Fibroblast of gingiva (primary cell): Measurements from ENCODE around the gene SDF4.

Source experiments
- DNase-seq: peaks from one replicate; pipeline ENCODE4 v3.0.0-alpha.2; 2011; ENCODE audit warnings: low read depth

Gene SDF4, protein sequence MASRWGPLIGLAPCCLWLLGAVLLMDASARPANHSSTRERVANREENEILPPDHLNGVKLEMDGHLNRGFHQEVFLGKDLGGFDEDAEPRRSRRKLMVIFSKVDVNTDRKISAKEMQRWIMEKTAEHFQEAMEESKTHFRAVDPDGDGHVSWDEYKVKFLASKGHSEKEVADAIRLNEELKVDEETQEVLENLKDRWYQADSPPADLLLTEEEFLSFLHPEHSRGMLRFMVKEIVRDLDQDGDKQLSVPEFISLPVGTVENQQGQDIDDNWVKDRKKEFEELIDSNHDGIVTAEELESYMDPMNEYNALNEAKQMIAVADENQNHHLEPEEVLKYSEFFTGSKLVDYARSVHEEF

DNA sequence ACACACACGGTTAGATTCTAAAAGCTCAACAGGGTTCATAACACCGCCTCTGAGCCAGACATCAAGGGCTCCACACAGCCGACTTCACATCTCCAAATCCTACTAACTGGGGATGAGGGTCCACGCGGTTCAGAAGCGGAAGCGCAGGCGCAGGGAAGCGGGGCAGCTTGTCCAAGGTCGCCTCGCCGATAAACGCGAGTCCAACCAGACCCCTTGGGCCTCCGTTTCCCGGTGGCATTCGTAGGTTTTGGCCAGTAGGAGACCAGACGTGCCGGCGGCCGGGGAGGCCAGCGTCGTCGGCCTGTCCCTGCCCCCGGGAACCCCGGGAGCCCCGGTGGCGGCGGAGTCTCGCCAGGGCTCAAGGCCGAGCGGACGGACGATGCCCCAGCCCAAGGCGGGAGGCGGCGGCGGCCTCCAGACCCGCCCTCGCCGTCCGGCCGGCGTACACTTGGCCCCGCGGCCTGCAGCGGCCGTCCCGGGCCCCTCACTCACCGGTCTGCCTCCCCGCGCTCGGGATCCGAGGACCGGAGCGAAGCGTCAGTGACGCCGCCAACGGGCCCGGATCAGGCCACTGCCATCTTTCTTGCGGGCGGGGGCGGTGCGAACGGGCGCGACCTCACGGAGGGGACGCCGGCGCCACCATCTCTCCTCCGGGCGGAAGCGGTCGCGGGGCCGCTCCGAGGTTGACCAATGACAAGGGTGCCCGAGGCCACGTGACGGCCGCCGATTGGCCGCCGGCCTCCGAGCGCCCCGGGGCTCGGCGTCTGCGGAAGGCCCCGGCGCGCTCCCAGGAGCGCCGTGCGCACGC is at the start of gene SDF4:
TSS of gene SDF4 (minus strand) at position 602 of the 808 bp plus-strand sequence. CDS start 3,229 bp downstream, outside the sequence.
- peak; percentile 96 for DNase-seq

DNA sequence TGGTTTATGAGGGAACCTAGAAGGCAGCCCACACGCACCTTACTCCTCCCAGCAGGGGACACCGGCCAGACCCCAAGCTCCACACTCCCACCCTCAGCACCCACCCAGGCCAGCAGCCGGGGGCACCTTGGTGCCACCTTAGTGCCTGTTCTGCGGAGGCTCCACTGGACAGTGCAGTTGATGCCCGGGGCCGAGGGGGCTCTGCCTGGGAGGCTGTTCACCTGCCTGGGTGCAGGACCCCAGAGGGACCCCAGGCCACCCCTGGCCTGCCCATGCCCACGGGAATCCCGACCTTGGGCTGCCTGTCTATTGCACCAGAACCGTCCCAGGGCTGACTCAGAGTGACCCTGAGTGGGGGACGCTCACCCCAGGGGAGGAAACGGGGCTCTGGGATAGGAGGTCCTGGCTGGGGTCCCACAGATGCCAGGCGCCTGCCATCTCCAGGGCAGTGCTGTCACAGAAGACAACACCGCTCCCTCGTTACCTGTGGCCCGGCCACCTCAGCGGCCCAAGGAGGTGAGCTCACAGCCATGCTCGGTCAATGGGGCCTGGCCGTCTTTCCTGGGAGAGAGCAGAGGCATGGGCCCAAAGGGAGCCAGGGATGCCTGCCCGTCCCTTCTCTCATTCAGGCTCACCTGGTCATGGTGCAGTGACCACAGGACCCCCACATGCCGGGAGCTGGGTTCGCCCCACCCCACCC is 49.1 kb upstream of the SDF4 start:
- DNase-seq = no peak

DNA sequence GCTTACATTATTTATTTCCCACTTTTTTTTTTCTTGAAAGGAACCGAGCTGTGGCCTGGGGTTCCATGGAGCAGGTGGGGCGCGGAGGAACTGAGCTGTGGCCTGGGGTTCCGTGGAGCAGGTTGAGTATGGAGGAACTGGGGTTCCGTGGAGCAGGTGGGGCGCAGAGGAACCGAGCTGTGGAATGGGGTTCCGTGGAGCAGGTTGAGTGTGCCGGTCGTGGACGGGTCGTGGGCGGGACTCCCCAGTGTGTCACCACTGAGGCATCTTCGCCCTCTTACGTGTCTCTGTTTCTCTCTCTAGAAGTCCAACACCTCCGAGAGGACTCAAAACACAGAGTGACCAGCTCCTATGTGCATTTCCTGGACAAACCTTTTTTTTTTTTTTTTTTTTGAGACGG is 47.2 kb upstream of the SDF4 start:
- no peak for DNase-seq

DNA sequence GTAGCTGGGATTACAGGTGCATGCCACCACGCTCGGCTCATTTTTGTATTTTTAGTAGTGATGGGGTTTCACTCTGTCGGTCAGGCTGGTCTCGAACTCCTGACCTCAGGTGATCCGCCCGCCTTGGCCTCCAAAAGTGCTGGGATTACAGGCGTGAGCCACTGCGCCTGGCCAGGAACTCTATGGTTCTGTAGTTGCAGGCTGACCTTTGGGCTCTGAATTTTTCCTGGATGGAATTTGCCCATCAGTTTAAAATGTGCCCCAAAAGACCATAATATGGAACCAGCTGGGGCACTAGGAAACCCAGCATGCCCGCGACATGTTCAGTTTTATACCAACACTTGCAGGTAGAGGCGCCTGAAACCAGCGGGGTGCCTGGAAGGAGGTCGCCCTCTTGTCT is 46.8 kb upstream of the SDF4 start:
- DNase-seq = no peak

DNA sequence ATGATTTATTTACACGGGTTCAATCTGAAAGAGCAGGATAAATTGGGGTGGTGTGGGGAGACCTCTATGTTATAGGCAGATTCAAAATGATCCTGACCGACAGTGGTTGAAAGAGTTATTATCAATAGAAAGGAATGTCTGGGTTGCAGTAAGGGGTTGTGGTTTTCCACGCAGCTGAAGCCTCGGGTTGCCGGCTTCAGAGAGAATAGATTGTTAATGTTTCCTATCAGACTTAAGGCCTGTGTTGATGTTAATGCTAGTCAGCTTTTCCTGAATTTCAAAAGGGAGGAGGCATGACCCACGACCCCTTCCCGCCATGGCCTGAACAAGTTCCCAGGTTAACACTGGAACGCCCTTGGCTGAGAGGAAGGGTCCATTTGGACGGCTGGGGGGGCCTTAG is 44.0 kb upstream of the SDF4 start:
- no peak for DNase-seq

DNA sequence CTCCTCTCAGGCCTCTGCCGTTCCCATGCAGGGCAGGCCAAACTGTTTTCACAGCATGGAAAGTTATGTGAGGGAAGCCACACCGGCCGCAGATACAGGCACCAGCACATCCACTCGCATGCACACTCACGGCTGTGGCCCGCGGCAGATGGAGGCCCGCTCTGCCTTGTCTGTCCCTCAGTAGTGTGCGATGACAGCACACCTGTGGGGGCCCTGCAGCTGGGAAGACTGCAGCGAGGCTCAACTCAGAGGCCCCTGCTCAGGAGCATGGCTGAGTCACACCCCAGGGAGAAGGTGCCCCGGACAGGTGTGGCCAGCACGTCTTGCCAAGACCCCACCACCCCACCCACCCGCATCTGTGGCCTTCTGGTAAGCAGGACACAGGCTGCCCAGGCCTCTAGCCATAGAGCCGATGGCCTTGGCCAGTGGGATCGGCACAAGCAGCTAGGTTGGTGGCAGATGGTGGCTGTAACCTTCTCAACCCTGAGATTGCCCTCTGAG is 43.2 kb upstream of the SDF4 start:
- DNase-seq = no peak

DNA sequence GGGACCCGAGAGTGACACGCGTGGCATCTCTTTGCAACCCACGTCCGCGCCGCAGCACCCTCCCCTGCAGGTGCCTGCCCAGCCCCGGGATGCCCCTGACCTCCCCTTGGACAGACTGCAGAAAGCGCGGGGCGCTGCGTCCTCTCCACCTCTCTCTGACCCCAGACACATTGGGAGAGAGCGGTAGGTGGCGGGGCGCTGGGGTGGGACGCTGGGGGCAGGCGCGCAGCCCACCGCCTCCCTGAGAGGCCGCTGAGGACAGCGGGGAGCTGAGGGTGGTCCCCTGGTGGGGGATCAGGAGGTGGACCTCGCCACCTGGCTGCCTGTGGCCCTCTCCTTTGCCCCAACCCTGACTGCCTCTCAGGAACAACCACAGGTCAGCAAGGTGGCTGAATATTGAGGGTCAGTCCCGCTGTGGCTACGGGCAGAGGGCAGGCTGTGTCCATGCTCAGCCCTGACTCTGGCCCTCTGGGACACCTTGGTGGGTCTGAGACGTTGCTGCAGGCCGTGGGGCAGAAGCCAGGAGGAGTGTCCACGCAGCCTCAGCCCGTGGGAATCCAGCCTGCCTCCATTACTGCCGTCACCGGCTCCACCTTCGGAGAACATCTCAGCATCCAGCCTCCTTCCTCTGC is 42.6 kb upstream of the SDF4 start:
- DNase-seq = no peak

DNA sequence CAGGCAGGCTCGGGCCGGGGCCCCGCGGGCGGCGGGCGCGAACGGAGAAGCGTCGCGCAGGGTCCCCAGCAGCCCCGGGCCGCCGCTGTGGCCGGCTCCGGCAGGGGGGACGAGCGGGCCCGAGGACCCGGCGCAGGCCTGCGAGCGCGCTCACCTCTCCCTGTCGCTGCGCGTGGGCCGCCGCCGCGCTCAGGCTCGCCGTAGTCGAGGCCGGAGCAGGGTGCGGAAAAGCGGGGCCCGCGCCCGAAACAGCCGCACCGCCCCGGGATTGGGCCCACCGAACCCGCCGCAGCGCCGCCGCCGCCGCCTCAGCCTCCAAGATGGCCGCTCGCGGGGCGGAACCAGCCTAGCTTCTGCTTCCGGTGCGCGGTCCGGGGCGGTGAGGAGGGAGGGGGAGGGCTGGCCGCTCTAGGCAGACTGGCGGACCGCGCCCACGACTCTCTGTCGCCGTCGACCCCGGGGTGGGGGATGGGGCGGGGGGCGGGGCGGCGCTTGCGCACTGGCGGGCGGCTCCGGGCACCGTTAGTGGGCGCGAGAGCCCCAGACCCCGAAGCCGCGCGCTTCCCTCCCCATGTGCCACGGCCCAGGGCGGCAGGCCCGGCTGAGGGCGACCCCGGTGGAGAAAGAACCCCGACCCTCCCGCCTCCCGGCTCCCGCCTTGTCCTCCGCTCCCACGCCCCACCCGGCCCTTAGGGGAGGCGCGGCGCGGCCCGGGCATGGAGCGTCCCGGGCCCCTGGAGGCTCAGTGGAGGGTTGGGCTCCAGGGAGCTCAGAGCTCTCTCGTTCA is 41.9 kb upstream of the SDF4 start, which contains the start of gene UBE2J2:
TSS of gene UBE2J2 (minus strand) at position 343 of the 787 bp plus-strand sequence. CDS start 5,862 bp downstream, outside the sequence.
- peak; percentile 94 for DNase-seq

DNA sequence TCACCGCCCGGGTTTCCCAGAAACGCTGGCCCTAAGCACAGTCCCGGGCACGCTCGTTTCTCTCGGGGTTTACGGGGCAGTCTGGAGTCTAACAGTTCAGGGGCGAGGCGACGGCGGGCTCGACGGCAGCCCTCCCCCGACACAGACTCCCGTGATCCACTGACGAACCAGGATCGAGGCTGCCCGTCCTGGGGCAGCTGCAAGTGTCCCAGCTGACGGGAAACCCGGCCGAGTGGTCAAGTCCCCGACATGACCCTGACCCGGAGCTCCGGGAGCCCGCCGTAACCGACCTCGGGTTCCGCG is 41.4 kb upstream of the SDF4 start:
- no peak for DNase-seq

DNA sequence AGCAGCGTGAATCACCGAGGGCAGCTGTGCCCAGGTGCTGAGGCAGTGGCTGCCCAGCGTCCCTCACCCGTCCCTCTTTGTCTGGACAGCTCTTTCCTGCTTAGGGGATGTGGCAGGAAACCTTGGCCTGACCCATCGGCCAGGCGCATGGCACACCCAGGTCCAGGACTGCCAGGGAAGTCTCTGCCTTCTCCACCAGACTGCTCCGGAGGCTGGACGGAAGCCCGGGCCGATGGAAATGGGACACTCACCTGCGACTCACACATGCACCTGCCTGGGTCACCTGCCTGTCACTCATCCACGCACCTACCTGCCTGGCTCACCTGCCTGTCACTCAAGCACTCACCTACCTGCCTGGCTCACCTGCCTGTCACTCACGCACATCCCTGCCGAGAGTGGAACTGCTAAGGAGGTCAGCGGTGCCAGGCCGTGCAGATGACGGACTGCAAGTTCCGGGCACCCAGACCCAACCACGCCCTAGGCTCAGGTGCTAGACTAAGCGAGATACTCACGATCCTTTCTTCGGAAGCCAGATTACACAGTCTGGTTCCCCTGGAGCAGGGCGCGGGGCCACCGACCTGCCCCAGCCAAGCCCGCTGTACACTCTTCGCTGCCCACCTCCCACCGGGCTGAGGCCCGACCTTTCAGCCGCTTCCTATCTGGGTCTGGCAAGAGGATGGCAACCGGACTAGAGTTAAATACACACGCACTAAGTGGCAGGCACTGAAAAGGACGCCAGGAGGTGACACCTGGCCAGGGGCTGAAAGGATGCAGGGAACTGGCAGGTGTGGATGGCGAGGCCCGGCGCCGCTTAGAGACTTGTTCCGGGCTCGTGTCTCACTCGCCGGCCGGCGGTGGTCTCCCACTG is 40.8 kb upstream of the SDF4 start:
- no peak for DNase-seq

DNA sequence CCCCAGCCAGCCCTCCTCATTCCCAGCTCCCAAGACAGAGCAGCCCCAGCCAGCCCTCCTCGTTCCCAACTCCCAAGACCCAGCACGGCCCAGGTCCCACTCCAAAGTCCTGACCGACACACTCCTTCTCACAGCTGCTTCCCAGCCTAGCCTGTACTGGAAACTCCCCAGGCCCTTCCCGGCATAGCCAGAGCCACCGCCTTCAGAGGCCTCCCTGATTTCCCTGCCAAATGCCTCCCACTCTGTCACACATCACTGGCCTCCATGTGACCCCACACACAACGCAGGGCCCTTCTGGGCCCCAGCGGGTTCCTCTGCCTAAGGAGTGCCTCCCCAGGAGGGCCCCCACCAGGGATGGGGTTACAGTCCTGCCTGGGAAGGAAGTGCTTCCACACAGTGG is 39.0 kb upstream of the SDF4 start:
- no peak for DNase-seq

DNA sequence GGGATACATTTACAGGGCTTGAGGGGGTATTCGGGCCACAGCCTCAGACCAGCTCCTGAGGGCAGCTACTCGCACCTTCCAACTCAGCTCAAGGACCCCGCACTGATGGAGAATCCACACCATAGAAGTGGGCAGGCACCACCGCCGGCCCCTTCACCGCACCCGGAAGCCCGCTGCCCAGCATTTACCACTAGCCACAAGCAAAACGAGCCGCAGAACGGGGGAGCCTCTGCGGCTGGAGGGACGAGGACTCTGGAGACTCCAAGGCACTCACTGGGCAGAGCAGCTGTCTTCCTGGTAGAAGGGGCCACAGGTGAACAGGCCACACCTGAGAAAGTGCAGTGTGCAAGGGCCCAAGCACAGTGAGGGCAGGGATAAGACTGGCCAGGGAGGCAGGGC is 36.5 kb upstream of the SDF4 start:
- no peak for DNase-seq

DNA sequence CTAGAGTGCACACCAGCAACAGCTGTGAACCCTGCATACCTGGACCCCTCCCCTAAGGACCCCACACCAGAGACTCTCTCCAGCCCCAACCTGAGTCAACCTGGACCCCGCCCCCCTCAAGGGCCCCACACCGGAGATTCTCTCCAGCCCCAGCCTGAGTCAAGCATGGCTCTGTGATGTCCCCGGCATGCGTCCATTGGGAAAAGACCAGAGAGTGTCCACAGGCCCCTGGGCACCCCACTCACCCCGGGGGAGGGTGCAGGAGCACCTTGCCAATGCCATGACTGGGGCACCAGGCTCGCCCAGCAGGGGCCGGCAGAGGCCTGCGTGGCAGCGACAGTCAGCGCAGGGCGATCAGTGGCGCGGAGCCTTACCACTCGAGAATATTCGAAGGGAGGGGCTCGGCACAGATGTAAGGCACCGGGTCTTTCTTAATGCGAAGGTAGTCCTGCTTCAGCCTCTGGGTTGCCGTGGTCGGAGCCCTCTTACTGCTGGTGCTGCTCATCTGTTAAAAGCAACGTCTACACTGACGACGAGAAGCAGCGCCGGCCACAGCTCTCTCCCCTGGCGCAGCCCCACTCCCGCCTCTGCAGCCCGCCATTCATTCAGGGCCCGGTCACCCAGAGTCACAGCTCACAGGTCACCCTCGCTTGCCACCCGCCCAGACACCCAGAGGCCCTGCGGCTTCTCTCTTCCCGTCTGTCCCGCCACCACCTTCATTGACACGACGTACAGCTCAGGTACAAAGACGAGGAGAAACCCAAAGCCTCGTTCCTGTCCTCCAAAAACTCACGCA is 35.9 kb upstream of the SDF4 start:
- DNase-seq = no peak

DNA sequence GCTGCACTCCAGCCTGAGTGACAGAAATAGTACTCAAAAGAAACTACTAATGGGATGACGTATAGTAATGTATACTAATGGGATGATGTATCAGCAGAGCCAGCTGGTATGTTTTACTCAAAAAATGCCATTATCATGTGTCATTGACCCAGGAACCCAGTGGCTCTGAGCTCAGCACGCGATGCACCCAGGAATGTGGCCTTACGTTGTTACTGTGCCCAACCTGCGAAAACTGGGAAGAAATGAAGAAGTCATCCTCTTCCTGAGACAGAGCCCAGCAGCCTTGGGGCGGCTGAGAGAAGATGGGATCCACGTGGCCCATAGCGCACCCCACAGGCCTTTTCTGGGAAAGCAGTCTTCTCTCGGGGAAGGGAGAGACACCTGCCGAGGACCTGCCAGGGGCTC is 33.1 kb upstream of the SDF4 start:
- peak; percentile 97 for DNase-seq

DNA sequence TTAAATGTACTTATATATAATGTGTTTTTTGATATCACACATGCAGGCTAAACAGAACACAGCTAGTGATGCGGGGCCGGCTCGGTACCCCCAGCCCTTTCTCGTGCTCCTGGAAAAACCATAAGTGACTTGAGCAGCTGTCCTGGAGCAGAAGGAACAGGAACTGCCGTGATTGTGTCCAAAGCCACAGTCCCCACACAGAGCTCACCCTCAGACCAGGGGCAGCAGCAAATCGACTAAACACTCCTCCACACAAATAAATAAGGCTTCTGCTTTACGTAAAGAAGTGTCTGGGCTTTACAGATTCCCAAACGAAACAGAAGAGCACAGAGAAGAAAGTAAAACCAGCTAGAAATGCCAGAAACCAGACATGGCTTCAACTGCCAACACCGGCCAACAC is 32.2 kb upstream of the SDF4 start:
- DNase-seq = no peak

DNA sequence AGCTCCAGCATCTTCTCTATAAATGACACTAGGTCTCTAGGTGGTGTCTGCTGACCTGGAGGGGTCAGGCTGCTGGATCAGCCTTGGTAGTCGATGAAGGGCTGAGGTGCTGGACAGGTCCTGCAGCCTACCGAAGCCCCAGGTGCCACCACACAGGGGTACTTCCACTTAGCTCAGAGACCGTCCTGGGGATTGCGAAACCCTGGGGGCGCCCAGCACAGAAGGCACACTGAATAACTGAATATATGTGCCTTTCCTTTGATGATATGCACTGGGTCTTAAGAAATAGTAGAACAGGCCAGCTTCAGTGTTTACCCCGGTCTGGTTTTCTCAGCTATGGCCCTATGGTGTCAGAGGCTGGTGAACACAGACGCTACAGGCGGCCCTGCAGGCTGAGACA is 31.0 kb upstream of the SDF4 start:
- no peak for DNase-seq

DNA sequence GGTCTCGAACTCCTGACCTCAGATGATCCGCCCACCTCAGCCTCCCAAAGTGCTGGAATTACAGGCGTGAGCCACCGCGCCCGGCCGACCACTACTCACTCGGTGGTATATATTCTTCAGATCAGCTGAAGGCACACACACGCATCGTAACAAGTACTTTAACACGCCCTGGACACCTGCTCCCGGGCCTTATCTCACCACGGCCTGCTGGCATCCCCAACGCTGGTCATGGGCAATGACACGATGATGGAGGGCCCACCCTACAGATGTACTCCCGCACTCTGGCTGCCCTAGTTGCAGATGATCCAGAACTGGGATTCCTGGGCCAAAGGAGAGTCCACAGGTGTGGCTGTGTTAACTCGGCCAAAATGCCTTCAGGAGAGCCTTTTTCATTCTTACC is 30.3 kb upstream of the SDF4 start:
- no peak for DNase-seq

DNA sequence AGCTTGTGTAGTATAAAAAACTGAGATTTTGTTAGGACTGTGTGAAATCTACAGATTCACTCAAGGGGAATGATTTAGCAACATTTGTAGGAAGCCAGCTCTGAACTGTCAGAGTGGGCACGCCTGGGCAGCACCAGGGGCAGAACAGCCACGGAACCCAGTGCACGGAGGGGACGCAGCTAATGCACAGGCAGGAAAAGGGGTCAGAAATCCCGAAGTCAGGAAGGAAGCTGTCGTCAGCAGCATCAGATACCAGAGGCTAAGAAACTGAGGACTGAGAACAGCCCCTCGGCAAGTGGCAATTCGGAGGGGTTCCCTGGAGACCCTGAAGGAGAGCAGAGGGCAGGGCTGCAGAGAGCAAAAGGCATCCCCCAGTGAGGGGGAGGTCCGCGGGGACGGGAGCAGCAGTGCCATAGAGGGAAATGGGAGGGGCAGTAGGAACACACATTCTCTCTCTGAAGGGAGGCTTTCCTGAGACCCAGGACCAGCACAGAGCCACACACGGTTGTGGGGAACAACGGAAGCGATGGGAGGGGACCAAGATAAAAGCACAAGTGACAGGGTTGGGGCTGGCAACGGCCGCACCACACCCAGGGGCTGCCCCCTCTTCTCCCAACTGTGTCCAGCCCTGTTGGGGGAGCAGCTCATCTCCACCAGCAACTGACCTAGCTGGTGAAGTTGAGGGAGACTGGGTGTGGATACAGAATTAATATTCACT is 29.2 kb upstream of the SDF4 start:
- no peak for DNase-seq
